ENCODE results near the gene SPIN2B.

The SPIN2B gene

GRCh38 chrX:57070185-57070984 lies 51.0 kb downstream of the SPIN2B start:
- DNase-seq, result no peak

Measured in NCI-H526 (cell line).